GM23248 (cell line): ENCODE data around the gene SDHB. TPM values are rescaled to one million over a fixed set of nuclear protein-coding genes. Genes with fewer than 3 reads are reported as not detected.

Experiments
- DNase-seq: peaks from one replicate; pipeline ENCODE4 v3.0.0-alpha.2; 2015
- H2AFZ ChIP-seq: fragments of 200-600 bp; sonication (generic); 2 replicates; pipeline ENCODE4 v1.6.1; 2016; ENCODE audit warnings: antibody characterized with exemption
- H3F3A ChIP-seq: fragments of 200-600 bp; sonication (generic); 2 replicates; pipeline ENCODE4 v1.6.1; 2016; ENCODE audit warnings: mild to moderate bottlenecking, antibody characterized with exemption, mixed run types; ENCODE audit not compliant: insufficient read depth
- H3K27ac ChIP-seq: fragments of 200-600 bp; sonication (generic); 2 replicates; pipeline ENCODE4 v1.5.1; 2016; ENCODE audit warnings: mild to moderate bottlenecking
- H3K27me3 ChIP-seq: fragments of 200-600 bp; sonication (generic); replicated peaks from 2 replicates; pipeline ENCODE4 v1.6.1; 2016; ENCODE audit warnings: mild to moderate bottlenecking; ENCODE audit not compliant: insufficient read depth
- H3K36me3 ChIP-seq: fragments of 200-600 bp; sonication (generic); 2 replicates; pipeline ENCODE4 v1.6.1; 2016; ENCODE audit warnings: low read depth, mild to moderate bottlenecking
- H3K4me1 ChIP-seq: fragments of 200-600 bp; sonication (generic); 2 replicates; pipeline ENCODE4 v1.6.1; 2016; ENCODE audit warnings: mild to moderate bottlenecking; ENCODE audit not compliant: insufficient read depth
- H3K4me2 ChIP-seq: fragments of 200-600 bp; sonication (generic); one replicate; pipeline ENCODE4 v1.6.1; 2016; ENCODE audit warnings: mild to moderate bottlenecking; ENCODE audit not compliant: unreplicated experiment
- H3K4me3 ChIP-seq: fragments of 200-600 bp; sonication (generic); 2 replicates; pipeline ENCODE4 v1.5.1; 2016; ENCODE audit warnings: mild to moderate bottlenecking
- H3K79me2 ChIP-seq: fragments of 200-600 bp; sonication (generic); 2 replicates; pipeline ENCODE4 v1.6.1; 2016; ENCODE audit warnings: mild to moderate bottlenecking; ENCODE audit not compliant: insufficient read depth
- H3K9ac ChIP-seq: fragments of 200-600 bp; sonication (generic); 2 replicates; pipeline ENCODE4 v1.6.1; 2016; ENCODE audit warnings: mild to moderate bottlenecking
- H3K9me2 ChIP-seq: fragments of 200-600 bp; sonication (generic); 2 replicates; pipeline ENCODE4 v1.6.1; 2016; ENCODE audit warnings: mixed run types, mild to moderate bottlenecking, moderate library complexity; ENCODE audit not compliant: insufficient read depth
- H3K9me3 ChIP-seq: fragments of 200-600 bp; sonication (generic); one replicate; pipeline ENCODE4 v1.6.1; 2017; ENCODE audit warnings: low read depth
- H4K20me1 ChIP-seq: fragments of 200-600 bp; sonication (generic); 2 replicates; pipeline ENCODE4 v1.6.0; 2016; ENCODE audit not compliant: insufficient read depth
- EZH2 ChIP-seq: fragments of 200-600 bp; sonication (generic); IDR thresholded peaks from 2 replicates; pipeline ENCODE4 v1.6.1; 2018; ENCODE audit warnings: antibody characterized with exemption, mild to moderate bottlenecking; ENCODE audit not compliant: insufficient read depth, poor library complexity, severe bottlenecking
- EZH2phosphoT487 ChIP-seq: fragments of 200-600 bp; sonication (generic); IDR thresholded peaks from 2 replicates; pipeline ENCODE4 v1.6.1; 2018; ENCODE audit warnings: antibody characterized with exemption, moderate library complexity, mild to moderate bottlenecking, low read depth; ENCODE audit not compliant: insufficient read depth
- WGBS, 2 experiments: methylation state at CpG; one replicate each; pipeline ENCODE4 v1.1.6; 2015 to 2017; ENCODE audit warnings: low lambda C conversion rate in 2 of 2, low coverage in 1 of 2; ENCODE audit errors: missing lambda C conversion rate in 2 of 2; 5-methylcytosine and 5-hydroxymethylcytosine counted together
- in situ Hi-C: fragments of 300-500 bp; cut with MboI; formaldehyde crosslinking; loops from 2 replicates; pipeline ENCODE4 v1.15.0; 2020
- polyA plus RNA-seq: library from polyadenylated mRNA; unstranded; fragments of >200 nt; fragmentation: Nextera tagmentation; extraction: Ambion mirVana; gene quantifications from 2 replicates; pipeline ENCODE4 v1.2.1, GENCODE V29; 2016
- total RNA-seq: library from RNA; depleted of rRNA; stranded (reverse); fragments of >200 nt; shearing (Covaris generic); gene quantifications from 2 replicates; pipeline ENCODE4 v1.2.3, GENCODE V29; 2014

The SDHB gene
- total and polyA plus RNA-seq, 2 experiments from 2014 or later, result 84.1 to 124 TPM

DNA sequence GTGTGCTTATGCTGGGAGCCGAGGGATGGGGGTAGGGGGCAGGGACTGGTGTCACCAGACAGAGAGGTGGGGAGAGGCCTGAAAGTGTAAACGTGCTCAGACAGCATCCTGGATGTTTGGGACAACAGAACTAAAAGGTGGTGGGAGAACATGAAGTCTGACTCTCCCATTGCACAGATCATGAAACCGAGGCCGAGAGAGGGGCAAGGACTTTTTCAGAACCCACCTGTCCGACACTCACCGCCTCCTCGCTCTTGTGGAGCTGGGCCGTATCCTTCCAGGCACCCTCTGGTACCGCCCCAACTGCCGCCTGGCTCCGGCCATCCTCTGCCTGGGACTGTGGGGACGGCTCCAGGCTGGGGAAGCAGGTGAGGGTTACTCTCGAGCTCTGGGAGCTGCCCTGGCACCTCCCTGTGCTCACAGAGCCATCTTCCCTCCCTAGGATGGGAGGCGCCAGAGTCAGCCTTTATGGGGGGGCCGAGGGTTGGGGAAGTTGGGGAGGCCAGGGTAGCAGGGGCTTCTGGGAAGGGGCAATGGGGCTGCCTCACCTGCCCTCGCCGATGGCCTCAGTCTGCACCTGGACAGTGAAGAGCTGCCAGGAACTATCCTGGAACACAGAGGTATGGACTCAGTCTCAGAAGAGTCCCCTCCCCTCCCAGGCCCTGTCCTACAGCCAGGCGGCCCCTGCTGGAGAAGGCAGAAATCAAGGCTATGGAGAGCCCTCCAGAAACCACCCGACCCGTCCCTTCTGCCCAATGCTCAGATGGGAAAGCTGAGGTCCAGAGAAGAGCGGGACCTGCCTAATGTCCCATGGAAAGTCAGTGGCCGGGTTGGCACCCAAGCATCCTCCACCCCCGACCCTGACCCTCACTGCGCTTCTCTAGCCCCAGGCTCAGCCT is 49.1 kb downstream of the SDHB start:
- DNase-seq, result peak; percentile 28
- Histone ChIP-seq H3K36me3 (no peaks in the 10 kb centered on the region), H3K27me3 (no peaks in the 10 kb centered on the region), H3K27ac (0 out of 2 replicates have a peak overlapping the region, but pooled peaks have one; percentile 48), H2AFZ (no peak overlapping the region), H3K4me2 (no peak overlapping the region), H3F3A (peaks cover 10% of the 10 kb centered on the region; the same call in 1 of the 2 replicates), H4K20me1 (no peaks in the 10 kb centered on the region), H3K9me3 (no peaks in the 10 kb centered on the region), H3K79me2 (no peaks in the 10 kb centered on the region), H3K9me2 (no peaks in the 10 kb centered on the region), H3K4me1 (peaks cover 11% of the 10 kb centered on the region), H3K9ac (0 out of 2 replicates have a peak overlapping the region, but pooled peaks have one; percentile 19), H3K4me3 (no peak overlapping the region)
- TF ChIP-seq EZH2phosphoT487 (no peak), EZH2 (no peak)
- in situ Hi-C loops, result no loop called here
- 95 to 97% methylated on average over 22 to 24 of the region's 24 CpGs for WGBS, 2 experiments

- DNase-seq, result no peak
- Histone ChIP-seq H3K9me2 (no peaks in the 10 kb centered on the region), H3K9me3 (no peaks in the 10 kb centered on the region), H3K9ac (no peak overlapping the region), H3F3A (peaks cover 10% of the 10 kb centered on the region; the same call in 1 of the 2 replicates), H3K4me1 (peaks cover 11% of the 10 kb centered on the region), H2AFZ (no peak overlapping the region), H4K20me1 (no peaks in the 10 kb centered on the region), H3K79me2 (no peaks in the 10 kb centered on the region), H3K36me3 (peaks cover 7% of the 10 kb centered on the region; the same call in 1 of the 2 replicates), H3K4me2 (no peak overlapping the region), H3K27ac (no peak overlapping the region), H3K4me3 (no peak overlapping the region), H3K27me3 (no peaks in the 10 kb centered on the region)
- WGBS, 2 experiments, result 94 to 97% methylated on average over 4 of the region's 4 CpGs
- in situ Hi-C loops, result no loop called here
- TF ChIP-seq EZH2 (no peak), EZH2phosphoT487 (no peak)
Observed at GRCh38 chr1:17002524-17002902, 51.3 kb downstream of the SDHB start.

DNA sequence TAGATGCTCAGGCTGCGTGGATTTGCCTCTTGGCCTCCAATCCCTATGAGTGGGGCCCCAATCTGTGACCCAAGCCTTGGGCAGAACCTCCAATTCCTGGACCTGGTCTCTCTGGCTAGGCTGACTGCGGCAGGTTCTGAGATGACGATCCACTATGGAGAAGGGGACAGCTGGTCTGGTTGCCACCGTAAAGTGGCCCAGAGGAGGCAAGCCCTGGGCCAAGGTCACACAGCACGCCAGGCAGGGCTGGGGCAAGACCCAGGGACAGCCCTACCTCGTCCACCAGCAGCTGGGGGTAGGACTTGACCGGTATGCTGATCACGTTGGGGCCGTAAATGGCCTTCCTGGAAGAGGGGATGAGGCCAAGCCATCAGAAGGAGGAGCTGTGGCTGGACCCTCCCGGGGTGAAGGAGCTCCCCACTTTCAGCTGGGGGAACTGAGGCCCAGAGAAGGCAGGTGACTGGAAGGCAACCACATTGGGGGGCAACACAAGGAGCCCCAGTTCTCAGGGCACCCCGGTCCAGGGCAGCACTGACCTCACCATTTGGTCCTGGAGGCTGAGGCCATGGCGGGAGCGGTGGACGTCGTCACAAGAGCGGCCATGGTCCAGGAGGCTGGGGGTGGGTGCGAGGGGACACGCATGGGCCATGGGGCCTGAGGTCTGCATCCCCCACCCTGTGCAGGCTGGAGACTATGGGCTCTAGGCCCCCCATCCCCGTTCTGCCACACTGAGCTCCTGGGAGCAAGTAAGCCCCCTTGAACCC is 51.9 kb downstream of the SDHB start:
- peaks cover 10% of the 10 kb centered on the region; the same call in 1 of the 2 replicates for H3F3A ChIP-seq
- in situ Hi-C loops, result no loop called here
- H3K4me3 ChIP-seq, result no peak overlapping the region
- no peak overlapping the region for H3K4me2 ChIP-seq
- no peaks in the 10 kb centered on the region for H3K27me3 ChIP-seq
- no peak overlapping the region for H3K27ac ChIP-seq
- no peak overlapping the region for H3K9ac ChIP-seq
- H3K79me2 ChIP-seq, result no peaks in the 10 kb centered on the region
- TF ChIP-seq EZH2 (no peak), EZH2phosphoT487 (no peak)
- H3K36me3 ChIP-seq, result peaks cover 7% of the 10 kb centered on the region; the same call in 1 of the 2 replicates
- WGBS, 2 experiments, result 91 to 97% methylated on average over 18 to 19 of the region's 19 CpGs
- peaks cover 11% of the 10 kb centered on the region for H3K4me1 ChIP-seq
- H2AFZ ChIP-seq, result no peak overlapping the region
- no peaks in the 10 kb centered on the region for H4K20me1 ChIP-seq
- H3K9me2 ChIP-seq, result no peaks in the 10 kb centered on the region
- no peaks in the 10 kb centered on the region for H3K9me3 ChIP-seq
- no peak for DNase-seq

DNA sequence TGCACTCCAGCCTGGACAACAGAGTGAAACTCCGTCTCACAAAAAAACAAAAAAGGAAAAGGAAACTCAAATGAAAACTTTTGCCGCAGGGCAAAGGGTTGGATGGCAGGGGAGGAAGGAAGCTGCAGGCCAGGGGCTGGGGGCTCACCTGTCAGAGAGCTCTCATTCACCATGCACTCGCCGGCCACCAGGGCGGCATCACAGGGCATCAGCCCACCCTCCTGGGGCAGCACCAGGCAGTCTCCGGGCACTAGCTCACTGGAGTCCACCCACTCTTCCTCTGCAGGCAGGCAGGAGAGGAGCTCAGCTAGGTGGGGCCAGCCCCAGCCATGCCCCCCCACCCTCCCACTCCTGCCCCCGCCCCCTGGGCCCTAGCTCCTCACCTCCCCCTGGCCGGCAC is 54.0 kb downstream of the SDHB start:
- Histone ChIP-seq H3F3A (peaks cover 10% of the 10 kb centered on the region; the same call in 1 of the 2 replicates), H3K9ac (no peak overlapping the region), H3K4me3 (no peak overlapping the region), H3K9me2 (no peaks in the 10 kb centered on the region), H3K4me1 (peaks cover 11% of the 10 kb centered on the region), H3K79me2 (no peaks in the 10 kb centered on the region), H3K9me3 (no peaks in the 10 kb centered on the region), H3K27ac (no peak overlapping the region), H2AFZ (no peak overlapping the region), H4K20me1 (no peaks in the 10 kb centered on the region), H3K27me3 (no peaks in the 10 kb centered on the region), H3K36me3 (peaks cover 7% of the 10 kb centered on the region; the same call in 1 of the 2 replicates), H3K4me2 (no peak overlapping the region)
- no peak for TF ChIP-seq EZH2phosphoT487
- TF ChIP-seq EZH2, result no peak
- in situ Hi-C loops, result no loop called here
- 95 to 96% methylated on average over 6 to 8 of the region's 8 CpGs for WGBS, 2 experiments
- no peak for DNase-seq
